CD4-positive, CD25-positive, alpha-beta regulatory T cell (primary cell): Measurements from ENCODE around the gene BABAM2. TPM values are rescaled to one million over a fixed set of nuclear protein-coding genes. Genes with fewer than 3 reads are reported as not detected.
A peak's percentile ranks its signal among the peaks of the same experiment; 100 is the strongest.

Source experiments
- ATAC-seq, 2 donors: fragments of 150-1000 bp; cut with Tn5 transposase; one replicate each; pipeline ENCODE4 v1.10.0; 2021; ENCODE audit warnings: low read depth in 2 of 2, moderate number of reproducible peaks in 2 of 2, moderate library complexity in 1 of 2
- DNase-seq, 3 donors: peaks; one replicate each; pipeline versions ENCODE4 v3.0.0 to v3.0.0-alpha.2; 2012 to 2022; ENCODE audit warnings: mixed read lengths in 1 of 3
- H3K27ac ChIP-seq: one replicate; pipeline ENCODE4 v1.7.0; 2013; ENCODE audit warnings: mild to moderate bottlenecking, low read length; ENCODE audit not compliant: insufficient read depth, poor library complexity, severe bottlenecking
- H3K27me3 ChIP-seq: one replicate; pipeline ENCODE4 v1.7.0; 2013; ENCODE audit warnings: low read length; ENCODE audit not compliant: control insufficient read depth, insufficient read depth
- H3K36me3 ChIP-seq: one replicate; pipeline ENCODE4 v1.7.0; 2013; ENCODE audit warnings: mild to moderate bottlenecking, low read length, moderate library complexity; ENCODE audit not compliant: control insufficient read depth, insufficient read depth
- H3K4me1 ChIP-seq: 2 replicates; pipeline ENCODE4 v1.7.0; 2013; ENCODE audit warnings: mild to moderate bottlenecking, low read length; ENCODE audit not compliant: insufficient read depth, control insufficient read depth, poor library complexity, severe bottlenecking
- H3K4me3 ChIP-seq: one replicate; pipeline ENCODE4 v1.7.0; 2013; ENCODE audit warnings: low read depth, mild to moderate bottlenecking, low read length, moderate library complexity
- H3K9me3 ChIP-seq, 2 experiments: 1 replicate in 1 of 2; 2 replicates in 1 of 2; pipeline ENCODE4 v1.7.0; 2013; ENCODE audit warnings: low read length in 2 of 2, mild to moderate bottlenecking in 1 of 2, moderate library complexity in 1 of 2; ENCODE audit not compliant: control insufficient read depth in 2 of 2
- H3K27ac Mint-ChIP-seq, 3 donors: one replicate each; pipeline ENCODE4 v1.8.0; 2020 to 2022; ENCODE audit warnings: mild to moderate bottlenecking in 3 of 3, mixed read lengths in 3 of 3, moderate library complexity in 2 of 3
- H3K27me3 Mint-ChIP-seq: one replicate; pipeline ENCODE4 v1.8.0; 2022; ENCODE audit warnings: mild to moderate bottlenecking, mixed read lengths
- H3K36me3 Mint-ChIP-seq: one replicate; pipeline ENCODE4 v1.8.0; 2020; ENCODE audit warnings: mixed read lengths
- H3K4me1 Mint-ChIP-seq, 4 donors: one replicate each; pipeline ENCODE4 v1.8.0; 2020 to 2022; ENCODE audit warnings: mixed read lengths in 4 of 4, mild to moderate bottlenecking in 1 of 4
- H3K4me3 Mint-ChIP-seq, 4 donors: one replicate each; pipeline ENCODE4 v1.8.0; 2020 to 2022; ENCODE audit warnings: mild to moderate bottlenecking in 4 of 4, mixed read lengths in 4 of 4, moderate library complexity in 3 of 4
- H3K9me3 Mint-ChIP-seq, 7 donors: one replicate each; pipeline ENCODE4 v1.8.0; 2020 to 2022; ENCODE audit warnings: mixed read lengths in 7 of 7, mild to moderate bottlenecking in 3 of 7, moderate library complexity in 2 of 7
- polyA plus RNA-seq, 4 donors: library from polyadenylated mRNA; unstranded; fragments of 300-500 nt; fragmentation: Illumina TruSeq; gene quantifications; one replicate each; pipeline ENCODE4 v1.2.3, GENCODE V29; 2021
- total RNA-seq: library from RNA; stranded (reverse); gene quantifications from one replicate; pipeline ENCODE4 v1.2.3, GENCODE V29; 2022

BABAM2 gene
- total and polyA plus RNA-seq, 5 donors from 2014 or later, result 42.9 to 70.0 (median 58.5) TPM

DNA sequence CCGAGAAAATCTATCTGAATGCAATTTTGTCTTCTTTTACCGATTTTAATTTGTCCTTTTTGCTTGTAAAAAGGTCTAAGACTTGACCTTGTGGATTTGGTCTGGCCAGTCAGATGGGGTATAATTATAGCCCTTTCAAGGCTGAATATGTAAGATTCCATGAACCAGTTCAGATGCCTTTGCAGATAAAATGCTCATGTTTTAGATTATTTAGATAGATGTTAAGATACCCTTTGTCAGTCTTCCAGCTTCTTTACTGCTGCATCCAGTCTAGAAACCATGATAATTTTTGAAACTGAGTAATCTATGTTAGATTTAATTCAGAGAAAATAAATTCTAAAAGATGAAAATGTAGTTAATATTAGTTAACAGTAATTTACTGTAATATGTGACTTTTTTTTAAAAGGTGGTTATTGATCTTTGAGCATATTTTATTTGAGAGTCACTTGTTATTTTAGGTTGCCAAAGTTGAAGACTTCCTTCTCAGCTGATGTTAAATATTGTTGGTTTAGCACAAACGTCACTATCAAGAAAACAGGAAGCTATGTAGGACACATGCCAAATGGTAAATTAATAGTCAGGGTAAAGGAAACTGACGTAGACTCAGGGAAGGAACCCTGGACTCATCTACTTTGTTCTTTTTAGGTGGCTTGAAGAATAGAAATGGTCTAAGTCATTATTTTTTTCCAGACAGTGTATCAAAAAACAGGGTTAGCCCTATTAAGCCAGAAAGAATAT is 29.8 kb downstream of the BABAM2 start:
- Histone ChIP-seq H3K36me3 (no peaks in the 10 kb centered on the region), H3K27me3 (no peaks in the 10 kb centered on the region), H3K27ac (peak overlapping the region; percentile 65), H3K4me3 (peak overlapping the region; percentile 51), H3K9me3 (no peaks in the 10 kb centered on the region), H3K4me1 (peaks cover 14% of the 10 kb centered on the region)
- ATAC-seq (peak; percentile 91 to 96), DNase-seq (peak in 2 of 3 donors; percentile 64 to 75)
- peak overlapping the region; percentile 70 to 90 (median 70) for H3K27ac Mint-ChIP-seq
- peaks cover 4% of the 10 kb centered on the region for H3K36me3 Mint-ChIP-seq
- no peaks in the 10 kb centered on the region for H3K9me3 Mint-ChIP-seq
- H3K27me3 Mint-ChIP-seq, result no peaks in the 10 kb centered on the region
- H3K4me1 Mint-ChIP-seq, result peaks cover 10 to 27% (median 23%) of the 10 kb centered on the region in 4 donors
- H3K4me3 Mint-ChIP-seq, result peak overlapping the region; percentile 0 to 33 (median 4)

DNA sequence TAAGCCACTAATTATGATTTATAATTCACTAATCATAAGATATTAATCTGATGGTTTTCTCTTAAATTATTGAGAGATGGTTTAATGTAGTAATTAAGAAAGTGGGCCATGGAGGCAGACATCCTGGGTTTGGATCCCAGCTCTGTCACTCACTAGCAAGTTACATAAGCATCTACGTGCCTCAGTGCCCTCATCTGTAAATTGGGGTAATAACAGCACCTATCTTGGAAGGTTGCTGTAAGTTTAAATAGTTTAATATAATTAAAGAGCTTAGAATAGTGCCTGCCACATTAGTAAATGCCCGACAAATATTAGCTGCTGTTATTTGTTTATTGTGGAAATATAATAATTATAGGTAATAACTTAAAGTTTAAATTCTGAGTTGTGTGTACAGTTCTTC is 30.9 kb downstream of the BABAM2 start:
- Mint-ChIP-seq H3K4me3 (no peak overlapping the region), H3K36me3 (peaks cover 9% of the 10 kb centered on the region), H3K27ac (no peak overlapping the region), H3K9me3 (no peaks in the 10 kb centered on the region), H3K4me1 (peaks cover 17 to 38% (median 26%) of the 10 kb centered on the region in 4 donors), H3K27me3 (no peaks in the 10 kb centered on the region)
- no peak overlapping the region for H3K27ac ChIP-seq
- H3K36me3 ChIP-seq, result no peaks in the 10 kb centered on the region
- no peaks in the 10 kb centered on the region for H3K9me3 ChIP-seq
- DNase-seq (no peak), ATAC-seq (no peak)
- H3K4me3 ChIP-seq, result no peak overlapping the region
- H3K27me3 ChIP-seq, result no peaks in the 10 kb centered on the region
- H3K4me1 ChIP-seq, result peaks cover 14% of the 10 kb centered on the region

GRCh38 chr2:27921880-27922547 is 31.5 kb downstream of the BABAM2 start:
- Mint-ChIP-seq H3K4me1 (peaks cover 22 to 42% (median 28%) of the 10 kb centered on the region in 4 donors), H3K4me3 (no peak overlapping the region), H3K27ac (peak overlapping the region in 1 of 3 donors; percentile 27), H3K36me3 (peaks cover 12% of the 10 kb centered on the region), H3K9me3 (no peaks in the 10 kb centered on the region), H3K27me3 (no peaks in the 10 kb centered on the region)
- Histone ChIP-seq H3K36me3 (no peaks in the 10 kb centered on the region), H3K4me3 (no peak overlapping the region), H3K27ac (no peak overlapping the region), H3K9me3 (no peaks in the 10 kb centered on the region), H3K4me1 (peaks cover 14% of the 10 kb centered on the region), H3K27me3 (no peaks in the 10 kb centered on the region)
- DNase-seq (no peak), ATAC-seq (no peak)

- Mint-ChIP-seq H3K4me3 (no peak overlapping the region), H3K4me1 (peaks cover 25 to 42% (median 31%) of the 10 kb centered on the region in 4 donors), H3K27me3 (no peaks in the 10 kb centered on the region), H3K36me3 (peaks cover 13% of the 10 kb centered on the region), H3K9me3 (no peaks in the 10 kb centered on the region), H3K27ac (peak overlapping the region in 2 of 3 donors; percentile 12 to 43)
- Histone ChIP-seq H3K36me3 (no peaks in the 10 kb centered on the region), H3K4me3 (no peak overlapping the region), H3K27ac (no peak overlapping the region), H3K27me3 (no peaks in the 10 kb centered on the region), H3K4me1 (peaks cover 14% of the 10 kb centered on the region), H3K9me3 (no peaks in the 10 kb centered on the region)
- ATAC-seq (no peak), DNase-seq (no peak)
Observed at GRCh38 chr2:27922842-27923241, 32.3 kb downstream of the BABAM2 start.

GRCh38 chr2:27925766-27926472 is 35.4 kb downstream of the BABAM2 start:
- Mint-ChIP-seq H3K27me3 (no peaks in the 10 kb centered on the region), H3K27ac (peak overlapping the region; percentile 28 to 32 (median 31)), H3K4me1 (peaks cover 15 to 20% (median 18%) of the 10 kb centered on the region in 4 donors), H3K4me3 (no peak overlapping the region), H3K9me3 (no peaks in the 10 kb centered on the region), H3K36me3 (peaks cover 25% of the 10 kb centered on the region)
- no peak overlapping the region for H3K4me3 ChIP-seq
- no peak for DNase-seq
- no peak overlapping the region for H3K27ac ChIP-seq
- H3K9me3 ChIP-seq, result no peaks in the 10 kb centered on the region
- H3K4me1 ChIP-seq, result peaks cover under 1% of the 10 kb centered on the region
- H3K27me3 ChIP-seq, result no peaks in the 10 kb centered on the region
- H3K36me3 ChIP-seq, result peaks cover 11% of the 10 kb centered on the region
- ATAC-seq, result no peak

GRCh38 chr2:27929916-27930486 is 39.5 kb downstream of the BABAM2 start:
- H3K9me3 Mint-ChIP-seq, result no peaks in the 10 kb centered on the region
- H3K9me3 ChIP-seq, result no peaks in the 10 kb centered on the region
- no peak overlapping the region for H3K27ac Mint-ChIP-seq
- no peak overlapping the region for H3K27ac ChIP-seq
- DNase-seq (no peak), ATAC-seq (no peak)
- no peaks in the 10 kb centered on the region for H3K27me3 Mint-ChIP-seq
- H3K36me3 ChIP-seq, result peaks cover 20% of the 10 kb centered on the region
- peaks cover 43% of the 10 kb centered on the region for H3K36me3 Mint-ChIP-seq
- no peaks in the 10 kb centered on the region for H3K4me1 ChIP-seq
- no peak overlapping the region for H3K4me3 ChIP-seq
- H3K4me1 Mint-ChIP-seq, result peaks cover 11 to 32% (median 24%) of the 10 kb centered on the region in 4 donors
- no peaks in the 10 kb centered on the region for H3K27me3 ChIP-seq
- no peak overlapping the region for H3K4me3 Mint-ChIP-seq

DNA sequence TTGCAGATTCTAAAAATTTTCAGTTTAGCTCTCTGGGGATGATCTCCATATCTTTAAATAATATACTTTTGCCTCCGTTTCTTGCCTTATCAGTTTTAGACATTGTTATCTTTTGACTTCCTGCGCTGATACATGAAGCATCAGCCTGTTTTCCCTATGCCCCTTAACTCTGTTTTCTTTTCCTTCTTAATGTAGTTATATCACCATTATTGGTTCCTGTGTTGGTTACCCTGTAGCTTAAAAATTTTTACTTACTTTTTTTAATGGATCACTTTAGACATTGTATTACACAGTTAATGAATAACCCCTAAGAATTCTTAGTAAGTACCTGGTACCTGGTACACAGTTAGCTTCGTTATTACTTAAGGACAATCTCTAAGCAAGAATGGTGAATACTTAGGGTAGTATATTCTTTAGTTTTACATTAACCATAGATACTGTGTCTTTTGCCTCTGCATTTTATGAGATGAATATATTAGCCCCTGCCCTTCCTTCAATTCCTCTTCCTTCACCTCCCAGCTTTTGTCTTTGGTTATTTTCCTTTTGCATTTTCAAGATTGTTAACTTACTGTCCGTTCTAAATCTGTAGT is 40.9 kb downstream of the BABAM2 start:
- Mint-ChIP-seq H3K4me1 (peaks cover 6 to 24% (median 19%) of the 10 kb centered on the region in 4 donors), H3K27me3 (no peaks in the 10 kb centered on the region), H3K9me3 (no peaks in the 10 kb centered on the region), H3K27ac (peak overlapping the region in 2 of 3 donors; percentile 0 to 23), H3K4me3 (no peak overlapping the region), H3K36me3 (peaks cover 37% of the 10 kb centered on the region)
- Histone ChIP-seq H3K27me3 (no peaks in the 10 kb centered on the region), H3K9me3 (no peaks in the 10 kb centered on the region), H3K27ac (no peak overlapping the region), H3K4me3 (no peak overlapping the region), H3K36me3 (peaks cover 20% of the 10 kb centered on the region), H3K4me1 (no peaks in the 10 kb centered on the region)
- ATAC-seq, result no peak
- DNase-seq, result no peak
